Left lobe of liver (tissue), 2 donors: Measurements from ENCODE around the gene PARVB. TPM values are rescaled to one million over a fixed set of nuclear protein-coding genes. Genes with fewer than 3 reads are reported as not detected.

Experiments
- ATAC-seq: fragments of 200-7000 bp; cut with Tn5 transposase; one replicate; pipeline ENCODE4 v1.9.1; 2020; ENCODE audit warnings: mild to moderate bottlenecking, moderate library complexity
- DNase-seq: peaks from one replicate; pipeline ENCODE4 v3.0.0-alpha.2; 2020; ENCODE audit warnings: low spot score
- total RNA-seq: library from RNA; stranded (reverse); gene quantifications from one replicate; pipeline ENCODE4 v1.2.1, GENCODE V29; 2021
- donor health status: DM: no; HTN: no; CAD: no; lungs with moderate emphysema.
- donor health status: DM: no; HTN: yes; CAD: no.

Gene PARVB
- total RNA-seq, 1 donor from 2014 or later = 14.3 TPM

DNA sequence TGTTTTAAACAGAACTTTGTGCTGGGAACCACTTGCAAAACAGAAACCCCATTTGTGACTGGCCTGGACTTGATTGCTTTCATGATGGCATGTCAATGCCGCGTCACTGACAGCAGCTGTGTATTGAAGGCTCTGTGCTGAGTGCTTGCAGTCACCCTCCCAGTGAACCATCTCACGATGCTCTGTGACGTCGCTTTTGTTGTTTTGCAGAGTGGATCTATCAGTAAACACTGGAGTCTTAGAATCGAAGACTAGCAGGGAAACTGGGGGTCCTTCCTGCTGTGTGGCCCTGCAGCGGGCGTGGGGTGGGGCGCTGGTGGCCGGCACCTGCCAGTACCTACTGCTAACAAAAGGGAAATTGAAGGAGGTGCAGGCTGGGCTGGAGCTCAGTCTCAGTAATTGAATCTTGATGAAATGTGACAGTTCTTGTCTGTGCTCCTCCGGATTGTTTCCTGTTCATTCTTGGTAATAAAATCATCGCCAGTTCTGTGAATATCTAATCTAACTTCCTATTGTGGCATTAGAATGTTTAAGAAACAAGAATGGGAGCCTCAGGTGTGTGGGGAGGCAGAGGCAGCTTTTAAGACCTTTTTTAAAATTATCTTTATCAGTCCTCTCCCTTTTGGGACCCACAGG, 106.1 kb downstream of the PARVB start:
- ATAC-seq (no peak), DNase-seq (no peak)

DNA sequence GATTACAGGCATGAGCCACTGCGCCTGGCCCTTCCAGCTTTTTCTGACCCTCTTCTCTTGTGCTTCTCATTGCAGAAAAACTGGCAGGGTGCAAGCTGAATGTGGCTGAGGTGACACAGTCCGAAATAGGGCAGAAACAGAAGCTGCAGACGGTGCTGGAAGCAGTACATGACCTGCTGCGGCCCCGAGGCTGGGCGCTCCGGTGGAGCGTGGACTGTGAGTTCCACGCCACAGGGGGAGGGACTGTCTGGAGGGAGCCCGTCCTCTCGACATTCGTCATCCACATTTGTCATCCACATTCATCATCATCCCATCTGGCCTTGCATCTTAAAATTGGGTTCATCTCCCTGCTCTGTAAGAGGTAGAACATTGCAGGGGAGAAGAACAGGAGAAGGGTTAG, 107.3 kb downstream of the PARVB start:
- ATAC-seq (no peak), DNase-seq (no peak)

DNA sequence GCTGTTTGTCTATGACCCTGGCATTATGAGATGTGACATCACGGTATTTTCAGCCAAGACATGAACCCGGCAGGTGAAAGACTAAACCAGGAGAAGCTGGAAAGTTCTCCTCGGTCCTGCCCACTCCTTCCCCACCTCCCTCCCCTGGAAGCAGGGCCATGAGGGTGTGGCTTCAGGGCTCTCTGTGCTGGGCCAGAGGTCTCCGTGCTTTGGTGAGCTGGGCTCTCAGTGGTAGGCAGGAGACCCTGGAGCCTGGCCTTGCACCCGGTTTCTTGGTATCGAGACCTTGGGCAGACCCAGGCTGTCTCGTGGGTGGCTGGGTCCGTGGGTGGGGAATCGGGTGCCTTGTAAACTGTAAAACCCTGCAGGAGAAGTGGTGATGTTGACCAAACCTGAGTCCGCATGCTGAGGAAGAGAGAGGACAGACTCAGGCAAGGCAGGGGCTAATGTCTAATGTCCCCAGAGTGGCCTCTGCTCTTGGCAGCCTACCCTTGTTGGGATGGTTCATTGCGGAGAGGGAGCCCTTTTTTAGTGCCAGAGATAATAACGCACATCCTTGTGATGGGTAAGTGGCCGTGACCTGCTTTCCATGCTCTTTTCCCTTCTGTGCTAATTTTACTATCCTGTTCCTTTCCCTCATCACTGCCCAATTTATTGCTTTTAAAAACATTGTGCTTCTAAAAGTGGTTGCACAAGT, 108.0 kb downstream of the PARVB start:
- ATAC-seq = no peak
- DNase-seq = no peak

DNA sequence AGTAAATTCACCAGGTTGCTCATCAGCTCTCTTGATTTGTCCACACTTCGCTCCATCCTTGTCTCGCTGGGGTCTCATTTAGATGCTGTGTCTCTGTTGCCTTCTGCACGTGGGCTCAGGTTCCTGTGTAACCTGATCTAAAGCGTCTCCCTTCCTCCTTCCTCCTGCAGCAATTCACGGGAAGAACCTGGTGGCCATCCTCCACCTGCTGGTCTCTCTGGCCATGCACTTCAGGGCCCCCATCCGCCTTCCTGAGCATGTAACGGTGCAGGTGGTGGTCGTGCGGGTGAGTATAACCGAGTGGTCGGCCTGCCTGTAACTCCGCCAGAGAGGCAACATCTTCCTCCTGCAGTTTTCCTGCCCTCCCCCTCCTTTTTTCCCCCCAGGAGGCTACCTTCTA, 108.6 kb downstream of the PARVB start:
- DNase-seq = no peak
- ATAC-seq = no peak

DNA sequence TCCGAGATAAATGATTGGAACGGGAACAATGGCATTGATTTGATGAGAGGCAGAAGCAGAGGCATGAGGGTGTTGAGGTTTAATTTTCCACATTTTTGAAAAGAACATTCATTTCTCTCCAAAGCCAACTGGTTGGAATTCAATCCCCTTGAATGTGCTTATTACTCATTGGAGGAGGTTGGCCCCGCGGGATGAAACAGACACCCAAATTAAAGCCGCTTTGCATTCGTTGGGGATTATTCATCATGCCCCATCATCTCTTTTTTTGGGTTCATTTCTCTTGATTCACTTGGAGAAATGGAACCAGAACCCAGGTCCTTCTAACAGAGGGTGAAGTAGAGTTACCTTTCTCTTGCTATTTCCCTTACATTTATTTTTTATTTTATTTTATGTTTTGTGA, 109.1 kb downstream of the PARVB start:
- no peak for DNase-seq
- no peak for ATAC-seq

DNA sequence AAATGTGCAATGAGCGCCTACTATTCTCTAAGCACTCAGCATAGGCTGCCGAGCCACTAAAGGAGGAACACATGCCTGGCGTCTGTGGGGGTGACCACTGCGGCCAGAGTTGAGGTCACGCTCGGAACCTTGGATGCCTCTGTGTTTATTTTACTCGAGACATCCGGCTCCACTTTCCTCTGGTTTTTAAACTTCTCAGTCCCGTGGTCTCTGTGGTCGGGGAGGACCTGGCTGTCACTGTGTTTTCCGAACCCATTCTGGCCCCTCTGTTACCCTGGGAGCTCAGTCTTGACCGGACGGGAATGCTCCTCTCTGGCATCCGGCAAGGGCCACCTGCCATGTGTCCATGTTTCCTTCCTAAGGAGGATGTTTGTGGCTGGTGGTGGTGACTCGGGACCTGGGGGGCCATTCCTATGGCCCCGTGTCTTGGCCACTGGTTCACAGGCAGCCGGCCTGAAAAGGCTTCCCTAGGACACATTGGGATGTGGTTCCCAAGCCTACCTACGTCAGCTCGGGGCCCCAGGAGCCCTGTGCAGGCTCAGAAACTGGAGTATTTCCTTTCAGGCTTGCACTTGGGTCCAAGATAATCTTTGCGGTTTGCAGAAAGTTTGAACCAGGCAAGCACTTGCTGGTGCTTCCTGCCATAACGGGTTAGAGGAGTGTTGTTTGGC, 109.9 kb downstream of the PARVB start:
- peak; percentile 60 for ATAC-seq
- no peak for DNase-seq

DNA sequence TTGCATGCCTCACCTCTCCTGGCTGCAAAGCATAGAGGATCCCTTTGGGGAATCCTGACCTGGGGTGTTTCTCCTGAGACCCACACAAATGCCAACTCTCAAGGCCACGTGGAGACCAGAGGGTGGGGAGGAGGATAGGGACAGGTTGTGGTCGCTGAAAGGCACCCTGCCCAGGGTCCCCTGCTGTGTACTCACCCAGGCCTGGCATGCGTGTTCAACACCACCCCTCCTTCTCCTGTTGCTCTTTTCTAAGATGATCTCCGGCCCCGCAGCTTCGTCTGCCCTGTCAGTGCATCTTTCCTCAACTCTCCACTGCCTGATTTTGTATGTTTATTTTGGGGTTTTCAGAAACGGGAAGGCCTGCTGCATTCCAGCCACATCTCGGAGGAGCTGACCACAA, 112.0 kb downstream of the PARVB start:
- no peak for DNase-seq
- ATAC-seq = no peak

DNA sequence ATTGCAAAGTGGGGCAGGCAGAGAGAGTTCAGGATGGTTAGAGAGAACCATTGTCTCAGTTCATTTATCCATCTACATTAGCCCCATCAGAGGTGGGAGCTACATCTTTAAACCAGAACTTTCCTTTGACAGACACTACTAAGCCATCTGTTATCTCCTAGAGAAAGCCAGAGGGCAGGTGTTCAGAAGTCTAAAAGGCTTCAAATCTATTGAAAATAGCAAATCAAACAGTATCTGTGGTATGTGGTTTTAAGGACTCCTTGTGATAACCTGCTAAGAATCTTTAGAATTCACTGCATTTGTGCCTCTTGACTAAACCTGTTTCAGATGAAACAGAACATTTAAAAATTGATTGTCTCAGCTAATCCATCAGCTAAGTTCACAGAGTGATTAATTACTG, 112.7 kb downstream of the PARVB start:
- ATAC-seq (no peak), DNase-seq (no peak)

DNA sequence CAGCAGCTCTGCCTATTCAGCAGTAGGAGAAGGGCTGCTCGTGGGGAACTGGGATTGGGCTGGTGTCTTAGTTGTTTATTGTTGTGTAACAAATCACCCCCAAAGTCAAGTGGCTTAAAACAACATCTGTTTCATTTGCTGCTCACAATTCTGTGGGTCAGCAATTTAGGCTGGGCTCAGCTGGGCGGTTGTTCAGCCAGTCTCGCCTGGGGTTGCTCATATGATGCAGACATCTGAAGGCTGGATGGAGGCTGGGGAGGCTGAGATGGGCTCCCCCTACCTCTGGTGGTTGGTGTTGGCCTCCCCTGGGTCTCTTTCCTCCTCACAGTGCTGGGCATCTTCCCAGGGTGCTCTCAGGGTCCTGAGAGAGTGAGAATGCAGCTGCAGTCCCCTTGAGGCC, 113.3 kb downstream of the PARVB start:
- DNase-seq = no peak

DNA sequence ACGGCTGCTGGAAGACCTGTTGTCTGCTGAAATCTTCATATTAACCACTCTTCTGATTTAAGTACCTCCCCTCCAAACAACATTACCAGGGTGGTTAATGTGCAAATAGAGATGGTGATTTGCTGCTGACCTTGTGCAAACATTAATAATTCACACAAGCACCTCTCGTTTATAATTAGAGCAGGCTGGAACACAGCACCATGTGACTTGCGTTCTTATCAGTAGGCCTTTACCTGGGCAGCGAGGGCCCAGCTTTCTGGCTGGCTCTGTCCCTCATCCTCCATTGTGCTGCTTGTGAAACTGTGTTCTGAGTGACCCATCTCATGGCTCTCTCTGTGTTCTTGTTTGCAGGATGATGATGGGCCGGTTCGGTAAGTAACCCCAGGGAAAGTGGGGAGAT, 115.7 kb downstream of the PARVB start:
- no peak for ATAC-seq
- DNase-seq = no peak

More for the DNA sequence above, 113.3 kb downstream of the PARVB start:
- ATAC-seq = no peak

DNA sequence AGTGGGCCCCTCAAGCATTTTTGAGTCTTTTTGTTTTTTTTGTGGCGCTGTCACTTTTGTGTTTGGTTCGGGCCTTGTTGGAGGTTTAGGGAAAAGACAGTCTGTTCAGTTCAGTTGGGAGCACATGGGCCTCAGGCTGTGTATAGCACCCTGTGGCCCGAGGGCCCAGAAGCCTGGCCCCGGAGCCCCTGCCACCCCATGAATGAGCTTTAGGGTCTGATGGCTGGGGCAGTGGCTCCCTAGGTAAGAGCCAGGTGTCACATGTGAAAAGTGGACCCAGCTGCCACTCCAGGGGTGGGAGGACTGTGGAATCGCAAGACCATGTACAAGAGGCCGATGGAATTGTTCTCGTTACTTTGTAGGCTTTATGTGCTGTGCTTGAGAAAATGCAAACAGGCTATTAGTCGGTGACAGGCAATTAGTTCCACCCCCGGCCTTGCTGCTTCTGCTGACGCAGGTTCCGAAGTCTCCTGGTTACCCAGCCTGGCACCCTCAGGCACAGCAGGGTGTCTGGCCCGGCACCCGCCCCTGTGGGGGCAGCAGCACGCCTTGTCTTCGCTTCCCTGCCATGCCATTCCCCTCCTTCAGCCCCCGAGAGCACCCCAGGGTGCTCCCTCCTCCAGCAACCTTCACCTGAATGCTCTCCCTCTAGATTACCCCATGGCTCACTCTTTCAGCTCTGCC, 118.5 kb downstream of the PARVB start:
- ATAC-seq = no peak
- no peak for DNase-seq

DNA sequence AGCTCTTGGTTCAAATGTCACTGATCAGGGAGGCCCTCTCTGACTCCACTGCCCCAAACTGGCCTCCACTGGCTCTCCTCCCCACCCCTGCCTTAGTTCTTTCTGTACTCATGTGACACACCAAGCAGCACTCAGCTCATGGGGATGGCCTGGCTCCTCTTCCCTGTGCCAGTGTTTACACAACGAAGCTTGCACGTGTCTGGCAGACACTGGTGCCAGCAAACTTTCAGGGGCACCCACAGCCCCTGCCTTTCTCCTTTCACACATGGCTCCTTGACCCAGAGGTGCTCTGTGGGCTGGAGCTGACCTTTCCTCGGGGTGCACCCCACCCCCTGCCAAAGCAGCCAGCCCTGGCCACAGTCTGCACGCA, 119.0 kb downstream of the PARVB start:
- ATAC-seq (no peak), DNase-seq (no peak)

DNA sequence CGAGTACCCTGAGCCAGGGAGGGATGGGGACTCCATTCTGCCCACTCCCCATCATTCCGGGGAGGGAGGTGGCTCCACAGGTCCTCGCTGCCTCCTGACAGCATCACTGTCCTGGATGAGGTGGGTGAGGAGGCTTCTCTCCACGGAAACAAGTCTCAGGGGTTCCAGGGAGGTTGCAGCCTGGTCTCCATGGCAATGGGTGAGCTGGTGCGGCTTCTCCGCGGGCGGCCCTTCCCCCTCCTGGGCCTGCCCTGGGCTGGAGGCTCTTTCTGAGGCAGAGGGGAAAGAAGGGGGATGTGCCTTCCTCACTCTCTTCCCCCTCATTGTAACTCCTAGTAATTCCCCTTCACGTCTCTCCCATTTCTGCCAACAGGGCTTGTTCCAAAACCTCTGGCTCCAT, 119.5 kb downstream of the PARVB start:
- ATAC-seq (no peak), DNase-seq (no peak)

DNA sequence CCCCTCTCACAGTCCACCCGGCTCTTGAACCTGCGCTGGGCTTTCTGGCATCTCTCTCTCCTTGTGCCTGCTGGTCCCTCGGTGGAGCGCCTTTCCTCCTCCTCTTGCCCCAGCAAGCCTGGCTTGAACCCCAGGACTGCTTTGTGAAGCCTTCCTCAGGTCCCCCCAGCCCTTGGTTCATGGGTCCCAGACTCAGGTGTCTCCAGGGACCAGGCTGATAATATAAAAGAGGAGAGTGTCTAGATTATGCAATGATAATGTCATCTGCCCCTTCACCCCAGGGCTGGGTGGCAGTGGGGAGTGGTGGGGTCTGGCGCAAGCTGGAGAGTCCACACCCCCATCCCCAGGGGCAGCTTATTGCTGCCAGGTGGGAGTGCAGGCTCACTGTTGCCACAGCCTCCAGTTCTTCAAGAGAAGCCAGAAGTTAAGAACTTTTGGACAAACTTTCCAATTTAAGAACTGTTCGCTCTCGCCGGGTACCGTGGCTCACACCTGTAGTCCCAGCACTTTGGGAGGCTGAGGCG, 120.0 kb downstream of the PARVB start:
- DNase-seq (no peak), ATAC-seq (no peak)

DNA sequence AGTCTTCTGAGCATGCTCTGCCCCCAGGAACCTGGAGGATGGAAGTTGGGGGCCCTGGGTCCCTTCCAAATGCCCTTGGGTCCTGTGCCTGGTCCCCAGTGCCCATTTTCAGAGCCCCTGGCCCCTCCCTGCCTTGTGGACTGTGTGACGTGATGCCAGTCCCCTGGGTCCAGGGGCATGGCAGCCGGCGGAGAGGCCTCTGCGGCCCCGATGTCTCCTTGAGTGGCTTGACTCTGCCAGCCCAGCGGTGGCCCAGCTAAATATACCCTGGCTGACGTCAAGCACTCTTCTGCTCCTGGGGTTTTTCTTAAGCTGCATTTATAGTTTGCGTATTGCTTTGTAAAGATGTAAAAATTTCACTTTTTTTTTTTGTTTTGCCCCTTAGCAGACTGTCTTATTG, 121.4 kb downstream of the PARVB start:
- DNase-seq (no peak), ATAC-seq (no peak)

DNA sequence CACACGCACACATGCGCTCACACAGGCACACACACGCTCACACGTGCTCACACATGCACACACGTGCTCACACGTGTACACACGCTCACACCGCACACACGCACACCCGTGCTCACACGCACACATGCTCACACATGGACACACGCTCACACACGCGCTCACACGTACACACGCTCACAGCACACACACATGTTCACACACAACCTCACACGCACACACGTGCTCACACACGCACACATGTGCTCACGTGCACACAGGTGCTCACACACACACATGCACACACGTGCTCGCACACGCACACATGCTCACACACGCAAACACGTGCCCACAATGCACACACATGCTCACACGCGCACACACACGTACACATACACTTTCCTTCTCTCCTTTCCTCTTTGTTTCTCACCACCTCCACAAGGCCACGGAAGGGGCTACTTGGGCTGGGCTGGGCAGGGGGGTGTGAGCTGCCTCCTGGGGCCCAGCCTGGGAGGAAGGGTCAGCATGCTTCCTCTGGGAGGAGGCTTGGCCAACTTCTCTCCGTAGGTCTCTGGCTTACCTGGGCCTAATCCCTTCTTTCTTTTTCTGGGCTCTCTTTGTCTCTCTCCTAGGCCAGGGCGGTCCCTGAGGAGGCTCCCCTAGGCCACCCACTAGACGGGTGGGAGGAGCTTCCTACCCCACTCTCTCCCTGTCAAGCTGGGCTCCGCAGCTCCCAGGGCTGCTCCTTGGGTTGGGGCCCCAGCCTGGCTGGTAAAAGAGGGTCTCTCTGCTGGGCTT, 122.2 kb downstream of the PARVB start:
- DNase-seq (no peak), ATAC-seq (no peak)

DNA sequence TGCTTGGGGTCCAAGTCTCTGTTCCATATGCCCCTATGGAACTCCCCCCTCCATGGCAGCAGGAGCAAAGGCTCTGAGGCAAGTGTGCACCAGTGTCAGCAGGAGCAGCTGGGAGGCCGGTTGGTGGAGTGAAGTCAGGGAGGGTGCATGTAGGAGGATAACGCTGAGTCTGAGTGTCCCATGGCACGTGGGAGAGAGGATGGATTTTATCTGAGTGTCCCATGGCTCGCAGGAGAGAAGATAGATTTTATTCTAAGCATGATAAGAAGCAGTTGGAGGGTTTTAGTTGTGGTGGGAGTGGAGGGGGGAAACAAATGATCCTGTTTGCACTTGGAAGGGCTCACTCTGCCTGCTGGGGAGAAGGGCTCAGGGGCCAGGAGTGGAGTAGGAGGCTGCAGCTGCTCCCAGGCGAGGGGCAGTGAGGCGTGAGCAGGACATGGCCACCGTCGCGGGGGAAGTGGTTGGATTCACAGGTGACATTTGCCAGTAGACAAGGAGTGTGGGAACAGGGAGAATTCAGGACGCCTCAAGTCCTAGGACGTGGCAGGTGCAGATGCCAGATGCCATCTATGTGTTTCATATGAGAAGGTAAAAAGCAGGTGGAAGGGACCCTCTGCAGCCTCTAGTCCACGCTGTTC, 123.0 kb downstream of the PARVB start:
- no peak for ATAC-seq
- no peak for DNase-seq

DNA sequence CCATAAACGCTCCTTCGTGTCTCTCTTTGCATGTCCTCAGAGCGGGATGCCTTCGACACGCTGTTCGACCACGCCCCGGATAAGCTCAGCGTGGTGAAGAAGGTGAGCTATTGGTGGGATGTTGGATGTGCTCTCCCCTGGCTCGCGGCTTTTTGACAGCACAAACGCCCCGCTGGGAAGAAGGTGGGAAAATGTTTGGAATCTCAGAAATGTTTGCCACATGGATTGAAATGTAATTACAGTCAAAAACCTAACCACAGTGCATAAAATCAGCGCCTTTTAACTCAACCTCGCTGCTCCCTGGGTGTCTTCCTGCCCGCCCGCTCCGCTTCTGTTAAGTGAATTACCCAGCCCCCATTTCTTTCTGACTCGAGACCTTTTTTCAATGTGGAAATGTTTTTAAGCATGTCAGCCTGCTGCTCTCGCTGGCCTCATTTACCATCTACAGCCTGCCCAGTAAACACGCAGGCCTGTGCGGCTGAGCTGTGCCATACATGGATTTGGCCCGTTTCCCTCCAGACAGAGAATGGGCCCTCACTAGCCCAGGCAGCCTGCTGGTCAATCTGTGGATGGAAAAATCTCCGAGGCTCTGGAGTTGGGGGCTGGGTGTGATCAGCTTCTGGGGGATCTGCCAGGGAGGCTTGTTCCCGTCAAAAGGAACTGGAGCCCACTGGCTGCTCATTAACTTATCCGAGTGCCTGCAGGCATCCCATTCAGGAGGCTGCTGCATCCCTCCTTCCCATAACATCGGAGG, 123.9 kb downstream of the PARVB start:
- ATAC-seq (no peak), DNase-seq (no peak)

DNA sequence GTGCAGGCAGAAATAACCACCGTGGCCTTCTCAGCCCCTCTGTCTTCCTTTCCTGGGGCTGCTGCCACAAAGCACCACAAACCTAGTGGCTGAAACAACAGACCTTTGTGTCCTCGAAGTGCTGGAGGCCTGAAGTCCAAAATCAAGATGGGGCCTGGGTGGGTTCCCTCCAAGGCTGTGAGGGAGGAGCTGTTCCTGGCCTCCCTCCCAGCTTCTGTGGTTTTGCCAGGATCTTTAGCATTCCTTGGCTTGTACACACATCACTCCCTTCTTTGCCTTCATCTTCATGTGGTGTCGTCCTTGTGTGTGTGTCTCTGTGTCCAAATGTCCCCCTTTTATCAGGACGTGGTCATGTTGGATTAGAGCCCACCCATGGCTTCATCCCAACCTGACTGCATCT, 127.6 kb downstream of the PARVB start:
- no peak for ATAC-seq
- no peak for DNase-seq

DNA sequence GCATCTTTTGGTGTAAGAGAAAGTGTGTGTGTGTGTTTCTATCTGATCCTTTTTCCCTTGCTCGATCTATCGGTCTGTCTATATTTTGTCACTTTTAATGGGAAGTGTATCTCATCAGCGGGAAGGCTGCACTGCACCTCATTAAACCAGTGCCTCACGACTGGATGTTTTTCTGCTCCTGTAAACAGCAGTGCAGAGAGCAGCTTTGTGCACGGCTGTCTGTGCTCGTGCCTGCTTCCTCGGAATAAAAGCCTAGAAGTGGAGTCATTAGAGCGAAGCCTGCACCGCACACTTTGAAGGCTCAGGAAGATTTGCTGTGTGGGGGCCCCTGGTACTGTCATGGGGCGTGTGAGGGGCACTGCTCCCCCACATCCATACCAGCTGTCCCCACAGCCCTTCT, 129.6 kb downstream of the PARVB start:
- no peak for DNase-seq
- no peak for ATAC-seq
